A673 (cell line): Measurements from ENCODE around the gene DUS1L. TPM values are rescaled to one million over a fixed set of nuclear protein-coding genes. Genes with fewer than 3 reads are reported as not detected.

Experiments
- BruUV-seq: library from RNA; stranded (reverse); fragments of 400-500 nt; replicated peaks from 2 replicates; lab custom pipeline; 2021; lab: Mats Ljungman, UMichigan
- CTCF ChIA-PET: fragments of 300-600 bp; sonication (Branson Sonifier 250); formaldehyde crosslinking; loops from one replicate; lab custom pipeline; 2022; ENCODE audit warnings: antibody characterized with exemption; lab: Charles Lee
- POLR2A ChIA-PET: fragments of 300-600 bp; sonication (Branson Sonifier 250); formaldehyde crosslinking; loops from one replicate; lab custom pipeline; 2022; ENCODE audit warnings: antibody characterized with exemption; ENCODE audit not compliant: low non-redundant PET; lab: Charles Lee
- DNase-seq: peaks from one replicate; pipeline ENCODE4 v3.0.0-alpha.2; 2015; ENCODE audit warnings: low spot score
- H3K27ac ChIP-seq: fragments of 200-600 bp; sonication (generic); 2 replicates; pipeline ENCODE4 v1.5.1; 2016; ENCODE audit warnings: mixed run types, low read depth, mild to moderate bottlenecking, mixed read lengths, antibody characterized with exemption, low read length; ENCODE audit not compliant: poor library complexity, severe bottlenecking
- H3K27me3 ChIP-seq: fragments of 200-600 bp; sonication (generic); replicated peaks from 2 replicates; pipeline ENCODE4 v1.6.1; 2017; ENCODE audit warnings: mixed run types, low read depth, mild to moderate bottlenecking, mixed read lengths, antibody characterized with exemption, low read length; ENCODE audit not compliant: insufficient read depth, poor library complexity
- H3K36me3 ChIP-seq: fragments of 200-600 bp; sonication (generic); 2 replicates; pipeline ENCODE4 v1.6.1; 2016; ENCODE audit warnings: mixed run types, mild to moderate bottlenecking, mixed read lengths, antibody characterized with exemption, low read length; ENCODE audit not compliant: insufficient read depth, poor library complexity, severe bottlenecking
- H3K4me1 ChIP-seq: fragments of 200-600 bp; sonication (generic); 2 replicates; pipeline ENCODE4 v1.6.1; 2017; ENCODE audit warnings: mixed run types, mild to moderate bottlenecking, mixed read lengths, antibody characterized with exemption, low read length; ENCODE audit not compliant: insufficient read depth, poor library complexity, severe bottlenecking
- H3K4me3 ChIP-seq: fragments of 200-600 bp; sonication (generic); 2 replicates; pipeline ENCODE4 v1.5.1; 2016; ENCODE audit warnings: low read depth, mixed run types, mild to moderate bottlenecking, mixed read lengths, low read length; ENCODE audit not compliant: poor library complexity, severe bottlenecking
- H3K9me3 ChIP-seq: fragments of 200-600 bp; sonication (generic); 2 replicates; pipeline ENCODE4 v1.6.1; 2016; ENCODE audit warnings: mixed run types, low read depth, mild to moderate bottlenecking, mixed read lengths, antibody characterized with exemption, low read length; ENCODE audit not compliant: poor library complexity, severe bottlenecking
- CTCF ChIP-seq: fragments of 300-800, 200-600 bp; sonication (generic); conservative IDR thresholded peaks from 2 replicates; pipeline ENCODE4 v1.5.1; 2017; ENCODE audit warnings: low read depth, mild to moderate bottlenecking, antibody characterized with exemption, low read length, moderate library complexity, mixed read lengths
- EZH2 ChIP-seq: fragments of 200-600 bp; sonication (generic); IDR thresholded peaks from 2 replicates; pipeline ENCODE4 v1.6.1; 2017; ENCODE audit warnings: borderline replicate concordance, low read depth, mild to moderate bottlenecking, mixed read lengths, antibody characterized with exemption, low read length; ENCODE audit not compliant: poor library complexity, severe bottlenecking
- intact Hi-C: fragments of 100-400 bp; cut with micrococcal nuclease; formaldehyde crosslinking; loops from one replicate; pipeline ENCODE4 v1.10.0; 2022; ENCODE audit not compliant: unreplicated experiment
- total RNA-seq: library from RNA; stranded (reverse); gene quantifications from 2 replicates; pipeline ENCODE4 v1.2.3, GENCODE V29; 2021

The DUS1L gene
- total RNA-seq, 1 experiment from 2014 or later, result 143 TPM

GRCh38 chr17:82049106-82049505, 16.5 kb downstream of the DUS1L start:
- ChIA-PET CTCF (no interaction called here), POLR2A (no interaction called here)
- Histone ChIP-seq H3K27ac (no peak overlapping the region), H3K4me3 (no peak overlapping the region), H3K4me1 (peaks cover 9% of the 10 kb centered on the region), H3K9me3 (no peaks in the 10 kb centered on the region), H3K36me3 (peaks cover 25% of the 10 kb centered on the region), H3K27me3 (no peaks in the 10 kb centered on the region)
- DNase-seq, result no peak
- TF ChIP-seq CTCF (no peak), EZH2 (no peak)
- BruUV-seq, result no TSS peak
- intact Hi-C loops, result no loop called here

GRCh38 chr17:82048571-82048971, 17.0 kb downstream of the DUS1L start:
- TF ChIP-seq EZH2, result no peak
- TF ChIP-seq CTCF, result no peak
- intact Hi-C loops, result no loop called here
- BruUV-seq, result no TSS peak
- POLR2A ChIA-PET, result no interaction called here
- Histone ChIP-seq H3K4me3 (no peak overlapping the region), H3K27ac (no peak overlapping the region), H3K36me3 (peaks cover 25% of the 10 kb centered on the region), H3K9me3 (no peaks in the 10 kb centered on the region), H3K27me3 (no peaks in the 10 kb centered on the region), H3K4me1 (peaks cover 9% of the 10 kb centered on the region)
- CTCF ChIA-PET, result no interaction called here
- DNase-seq, result no peak

GRCh38 chr17:82047914-82048570, 17.6 kb downstream of the DUS1L start:
- intact Hi-C loops, result no loop called here
- H3K4me1 ChIP-seq, result peaks cover 7% of the 10 kb centered on the region
- DNase-seq, result no peak
- no peak for TF ChIP-seq CTCF
- no peak for TF ChIP-seq EZH2
- ChIA-PET POLR2A (no interaction called here), CTCF (no interaction called here)
- H3K36me3 ChIP-seq, result peaks cover 25% of the 10 kb centered on the region
- H3K27ac ChIP-seq, result no peak overlapping the region
- no peaks in the 10 kb centered on the region for H3K9me3 ChIP-seq
- no peaks in the 10 kb centered on the region for H3K27me3 ChIP-seq
- no TSS peak for BruUV-seq
- H3K4me3 ChIP-seq, result no peak overlapping the region
